ENCODE data around the gene CFAP107.
"Not testable (repeated sequence)": the region's sequence is repeated elsewhere in the genome, so short reads cannot be mapped to it uniquely, and the experiment has no call there.

CFAP107 gene, protein sequence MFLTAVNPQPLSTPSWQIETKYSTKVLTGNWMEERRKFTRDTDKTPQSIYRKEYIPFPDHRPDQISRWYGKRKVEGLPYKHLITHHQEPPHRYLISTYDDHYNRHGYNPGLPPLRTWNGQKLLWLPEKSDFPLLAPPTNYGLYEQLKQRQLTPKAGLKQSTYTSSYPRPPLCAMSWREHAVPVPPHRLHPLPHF

DNA sequence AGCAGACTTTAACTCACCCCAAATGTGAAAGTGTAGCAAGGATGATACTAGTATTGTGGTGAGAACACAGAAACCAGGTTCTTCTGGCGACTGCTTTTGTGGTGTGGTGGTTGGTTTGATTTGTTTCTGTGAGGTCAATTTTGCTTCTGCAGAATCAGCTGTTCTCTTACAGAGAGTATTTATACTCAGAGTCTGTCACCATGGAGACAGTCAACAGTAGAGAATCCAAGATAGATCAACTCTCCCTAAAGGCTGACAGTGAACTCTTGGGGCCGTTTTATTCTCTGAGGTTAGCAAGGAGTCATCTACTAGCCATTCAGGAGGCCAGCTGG lies at the start of gene CFAP107:
Gene CFAP107 (plus strand): TSS at position 209 of the 332 bp plus-strand sequence. CDS start 231 bp downstream, outside the sequence.
- no peak for DNase-seq

DNA sequence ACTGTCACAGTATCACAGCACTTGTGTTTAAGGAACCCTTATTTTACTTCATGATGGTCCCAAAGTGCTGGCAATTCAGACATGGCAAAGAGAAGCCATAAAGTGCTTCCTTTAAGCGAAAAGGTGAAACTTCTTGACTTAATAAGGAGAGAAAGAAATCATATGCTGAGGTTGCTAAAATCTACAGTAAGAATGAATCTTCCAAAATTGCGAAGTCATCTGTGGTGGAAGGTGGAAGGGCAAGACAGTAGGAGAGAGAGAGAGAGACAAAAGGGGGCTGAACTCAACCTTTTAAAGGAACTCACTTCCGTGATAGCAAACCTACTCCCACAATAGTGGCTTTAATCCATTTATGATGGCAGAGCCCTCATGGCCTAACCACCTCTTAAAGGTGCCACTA lies 49.3 kb upstream of the CFAP107 start:
- no peak for DNase-seq

DNA sequence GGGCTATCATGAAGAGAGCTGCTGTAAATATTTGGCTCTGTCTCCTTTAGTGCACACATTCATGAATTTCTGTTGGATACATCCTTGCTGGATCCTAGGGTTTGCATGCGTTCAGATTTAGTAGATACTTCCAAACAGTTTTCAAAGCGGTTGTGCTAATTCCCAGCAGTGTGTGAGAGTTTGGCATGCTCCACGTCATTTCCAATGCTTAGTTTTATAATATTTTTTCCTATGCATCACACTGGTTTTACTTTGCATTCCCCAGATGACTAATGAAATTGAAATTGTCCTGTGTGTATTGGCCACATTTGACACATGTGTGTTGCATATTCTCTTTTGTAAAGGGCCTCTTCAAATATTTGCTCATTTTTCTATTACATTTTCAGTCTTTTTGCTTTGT lies 48.6 kb upstream of the CFAP107 start:
- DNase-seq = no peak

DNA sequence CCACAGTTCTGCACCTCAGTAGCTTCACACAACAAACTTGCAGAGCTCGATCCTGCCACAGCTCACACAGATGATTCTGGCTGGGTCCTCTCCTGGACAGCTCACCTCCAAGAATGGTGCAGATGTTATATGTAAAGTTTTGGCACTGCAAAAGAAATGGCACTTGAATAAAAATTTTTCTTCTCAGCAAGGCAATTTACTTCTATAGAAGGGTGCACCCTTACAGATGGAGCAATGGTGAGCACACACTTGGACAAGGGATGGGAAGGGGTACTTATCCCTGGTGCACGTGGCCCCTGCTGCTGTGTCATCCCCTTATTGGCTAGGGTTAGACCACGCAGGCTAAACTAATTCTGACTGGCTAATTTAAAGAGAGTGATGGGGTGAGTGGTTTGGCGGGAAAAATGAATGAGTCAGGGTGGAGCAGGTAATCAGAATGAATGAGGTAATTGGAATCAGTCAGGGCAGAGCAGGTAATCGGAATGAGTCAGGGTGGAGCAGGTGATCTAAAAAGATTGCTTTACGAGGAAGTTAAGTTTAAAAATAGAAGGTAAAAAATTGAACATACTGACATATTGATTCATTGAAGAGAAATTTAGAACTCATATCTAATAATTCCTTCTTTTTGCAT lies 42.1 kb upstream of the CFAP107 start:
- no peak for DNase-seq

DNA sequence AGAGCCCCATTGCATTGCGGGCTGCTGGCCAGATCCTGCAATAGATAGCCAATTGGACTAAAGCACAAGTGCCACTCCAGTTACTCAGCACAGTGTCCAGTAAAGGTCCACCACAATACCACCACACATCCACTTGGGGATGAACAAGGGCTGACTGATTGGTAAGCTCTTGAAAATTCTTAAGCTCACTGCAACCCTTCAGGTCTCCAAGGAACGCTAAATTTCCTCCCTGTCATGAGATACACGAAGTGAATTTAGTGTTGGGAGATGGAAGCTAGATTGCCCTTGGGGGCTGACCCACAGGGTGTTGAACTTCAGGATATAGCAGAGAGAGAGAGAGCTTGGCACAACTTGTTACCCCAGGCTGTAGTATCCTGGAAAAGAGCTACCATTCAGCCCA lies 39.9 kb upstream of the CFAP107 start:
- no peak for DNase-seq

DNA sequence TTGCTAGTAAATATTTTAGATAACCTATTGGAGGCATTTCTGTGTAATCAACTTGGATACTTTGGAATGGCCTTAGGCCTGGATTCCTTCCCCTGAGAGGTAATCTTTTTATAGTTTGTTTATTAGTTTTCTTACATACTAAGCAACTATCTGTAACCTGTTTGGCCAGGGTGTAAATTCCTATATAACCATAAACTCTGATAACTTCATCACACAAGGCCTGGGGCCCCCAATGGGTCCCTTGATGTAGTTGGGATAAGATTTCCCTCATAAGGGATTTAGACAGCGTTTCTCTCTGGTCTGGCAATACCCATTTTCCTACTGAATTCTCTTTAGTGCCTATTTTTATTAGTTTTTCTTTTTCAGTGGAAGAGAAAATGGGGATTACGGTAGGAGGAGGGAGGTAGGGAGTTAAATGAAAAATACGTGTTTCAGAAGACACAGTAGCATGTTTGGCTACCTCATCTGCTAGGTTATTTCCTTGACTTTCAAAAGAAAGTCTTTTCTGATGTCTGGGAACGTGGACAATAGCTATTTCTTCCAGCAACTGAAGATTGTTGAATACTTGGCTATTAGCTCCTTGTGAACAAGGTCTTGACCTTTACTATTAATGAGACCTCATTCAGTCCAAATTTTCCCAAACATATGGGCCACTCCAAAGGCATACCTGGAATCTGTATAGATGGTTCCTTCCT lies 37.5 kb upstream of the CFAP107 start:
- DNase-seq = no peak

DNA sequence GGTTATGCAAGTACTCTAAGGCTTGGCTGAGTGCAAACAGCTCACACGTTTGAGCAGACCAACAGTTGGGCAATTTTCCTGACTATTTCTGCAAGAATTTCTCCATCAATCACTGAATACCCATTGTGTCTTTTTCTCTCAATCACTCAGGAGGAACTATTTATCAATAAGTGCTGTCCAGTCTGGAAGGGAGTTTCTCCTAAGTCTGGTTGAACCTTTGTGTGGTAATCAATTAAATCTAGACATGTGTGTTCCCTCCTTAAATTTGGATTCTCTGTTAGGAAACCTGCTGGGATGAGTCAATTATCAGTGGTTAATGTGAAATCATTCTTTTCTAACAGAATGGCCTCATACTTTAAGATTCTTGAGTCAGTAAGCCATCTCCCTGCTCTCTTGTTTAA lies 36.9 kb upstream of the CFAP107 start:
- no peak for DNase-seq

DNA sequence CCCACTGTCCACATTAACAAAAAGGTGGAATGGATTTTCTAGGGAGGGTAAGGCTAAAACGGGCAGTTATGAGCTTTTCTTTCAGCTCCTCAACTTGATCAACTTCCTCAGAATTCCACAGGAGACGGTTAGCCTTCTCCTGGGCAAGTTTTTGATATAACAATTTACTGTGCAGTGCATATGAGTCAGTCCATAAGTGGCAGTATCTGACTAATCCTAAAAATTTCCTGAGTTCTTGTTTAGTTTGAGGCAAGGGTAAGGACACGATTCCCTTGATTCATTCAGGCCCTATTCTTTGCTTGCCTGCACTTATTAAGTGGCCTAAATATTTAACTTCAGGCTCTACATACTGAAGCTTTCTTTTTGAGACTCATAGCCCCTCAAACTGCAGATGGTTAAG lies 36.3 kb upstream of the CFAP107 start:
- DNase-seq = no peak

DNA sequence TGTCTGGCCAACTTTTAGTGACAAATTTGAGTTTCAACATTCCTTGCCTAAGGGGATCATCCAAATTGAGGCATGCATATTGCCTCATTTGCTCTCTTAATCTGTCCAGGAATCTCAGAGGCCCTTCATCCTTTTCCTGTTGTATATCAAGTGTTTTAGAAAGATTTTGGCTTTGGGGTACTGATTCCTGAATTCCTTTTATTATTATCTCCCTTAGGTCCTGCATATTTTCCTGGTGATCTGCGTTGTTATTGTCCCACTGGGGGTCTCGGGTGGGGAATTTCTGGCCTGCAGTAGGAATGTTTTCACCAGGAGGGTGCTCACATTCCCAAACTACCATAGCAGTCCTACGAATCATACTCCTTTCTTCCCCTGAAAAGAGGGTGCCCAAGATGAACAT lies 34.5 kb upstream of the CFAP107 start:
- DNase-seq = no peak

DNA sequence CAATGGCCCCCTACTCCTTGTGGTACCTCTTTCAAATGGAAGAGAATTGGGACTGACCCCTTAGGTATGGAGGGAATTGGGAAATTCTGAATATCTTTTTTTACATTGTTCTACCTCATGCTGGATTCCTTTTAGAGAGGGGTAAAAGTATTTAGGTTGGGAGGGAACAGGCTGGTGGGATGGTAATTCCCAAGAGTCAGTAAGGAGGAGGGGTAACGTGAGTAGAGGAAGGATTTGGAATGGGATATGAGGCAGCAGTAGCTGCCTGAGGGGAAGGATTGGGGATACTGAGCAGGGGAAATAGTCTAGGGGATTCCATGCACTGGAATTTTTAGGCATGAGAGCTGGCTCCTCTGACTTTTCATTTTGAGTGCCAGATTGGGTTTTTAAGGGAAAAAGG lies 33.9 kb upstream of the CFAP107 start:
- no peak for DNase-seq

DNA sequence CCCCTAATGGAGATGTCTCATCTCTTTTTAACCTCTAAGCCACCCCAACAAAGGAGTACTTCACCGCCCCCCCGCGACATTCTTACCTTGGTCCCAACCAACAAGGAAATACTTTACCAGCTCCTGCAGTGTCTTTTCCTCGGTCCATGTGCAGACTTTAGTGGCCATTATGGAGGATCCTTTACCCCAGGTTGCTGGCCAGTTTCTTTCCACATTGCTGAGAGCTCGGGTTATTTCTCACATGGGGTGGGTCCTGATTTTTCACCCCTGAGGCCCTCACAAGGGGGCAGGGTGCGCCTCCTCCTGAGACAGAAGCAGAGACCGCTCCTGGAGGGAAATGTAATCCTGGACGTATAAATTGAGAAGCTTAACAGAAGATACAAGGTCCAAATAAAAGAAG lies 33.1 kb upstream of the CFAP107 start:
- no peak for DNase-seq

DNA sequence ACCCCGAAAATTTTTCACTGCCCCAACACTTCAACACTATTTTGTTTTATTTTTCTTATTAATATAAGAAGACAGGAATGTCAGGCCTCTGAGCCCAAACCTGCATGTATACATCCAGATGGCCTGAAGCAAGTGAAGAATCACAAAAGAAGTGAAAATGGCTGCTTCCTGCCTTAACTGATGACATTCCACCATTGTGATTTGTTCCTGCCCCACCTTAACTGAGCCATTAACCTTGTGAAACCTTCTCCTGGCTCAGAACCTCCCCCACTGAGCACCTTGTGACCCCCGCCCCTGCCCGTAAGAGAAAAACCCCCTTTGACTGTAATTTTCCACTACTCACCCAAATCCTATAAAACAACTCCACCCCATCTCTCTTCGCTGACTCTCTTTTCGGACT lies 32.3 kb upstream of the CFAP107 start:
- not testable (repeated sequence) for DNase-seq

DNA sequence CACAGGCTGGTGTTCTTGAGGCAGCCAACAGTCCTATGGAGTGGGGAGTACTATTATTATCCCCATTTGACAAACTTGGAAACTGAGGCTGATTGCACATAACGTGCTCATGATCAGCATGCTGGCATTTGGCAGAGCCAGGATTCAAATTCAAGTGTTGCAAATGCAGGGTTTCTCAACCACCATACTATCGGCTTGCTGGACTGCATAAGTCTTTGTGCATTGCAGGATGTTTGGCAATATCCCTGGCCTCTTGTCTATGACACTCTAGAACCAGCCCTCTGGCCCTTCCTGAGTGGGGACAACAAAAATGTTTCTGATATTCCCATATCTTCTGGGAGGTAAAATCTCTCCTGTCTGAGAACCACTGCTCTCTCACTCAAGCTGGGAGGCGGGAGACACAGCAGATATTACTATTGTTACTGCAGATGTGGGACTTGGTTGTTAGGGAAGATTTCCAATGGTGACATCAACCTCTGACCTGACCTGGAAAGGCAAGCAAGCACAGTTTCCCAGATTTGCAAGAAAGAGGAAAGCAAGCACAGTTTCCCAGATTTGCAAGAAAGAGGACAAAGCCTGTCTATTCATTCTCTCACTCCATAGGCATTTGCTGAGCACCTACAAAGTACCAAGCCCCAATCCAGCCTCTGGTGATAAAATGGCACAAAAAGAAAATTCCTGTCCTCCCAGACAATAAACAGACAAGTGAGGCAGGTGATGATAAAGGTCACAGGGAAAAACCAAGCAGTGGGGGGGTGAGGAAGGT lies 31.1 kb upstream of the CFAP107 start:
- no peak for DNase-seq

DNA sequence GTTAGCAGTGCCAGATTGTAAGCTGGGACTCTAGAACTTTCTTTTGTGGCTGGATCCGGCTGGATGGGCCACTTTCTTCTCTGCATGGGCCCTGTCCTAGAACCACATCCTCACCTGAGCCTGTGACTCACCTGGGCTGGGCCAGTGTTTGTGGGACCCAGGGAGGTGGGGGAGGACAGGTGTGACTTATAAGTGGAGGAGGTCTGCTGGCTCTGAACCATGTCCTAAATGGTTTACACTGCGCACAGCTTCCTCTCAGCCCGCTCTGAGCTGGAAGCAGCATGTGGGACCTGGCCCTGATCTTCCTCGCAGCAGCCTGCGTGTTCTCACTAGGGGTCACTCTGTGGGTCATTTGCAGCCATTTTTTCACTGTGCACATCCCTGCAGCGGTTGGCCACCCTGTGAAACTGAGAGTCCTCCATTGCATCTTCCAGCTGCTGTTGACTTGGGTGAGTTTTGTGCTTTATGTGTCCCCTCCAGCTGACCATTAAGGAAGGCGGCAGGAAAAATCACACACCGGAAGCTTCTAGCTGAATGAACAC lies 30.0 kb upstream of the CFAP107 start, which contains the start of gene AADACL3:
Gene AADACL3 (plus strand): TSS at position 215 of the 542 bp plus-strand sequence. CDS start 67 bp downstream, at position 282.
- no peak for DNase-seq

DNA sequence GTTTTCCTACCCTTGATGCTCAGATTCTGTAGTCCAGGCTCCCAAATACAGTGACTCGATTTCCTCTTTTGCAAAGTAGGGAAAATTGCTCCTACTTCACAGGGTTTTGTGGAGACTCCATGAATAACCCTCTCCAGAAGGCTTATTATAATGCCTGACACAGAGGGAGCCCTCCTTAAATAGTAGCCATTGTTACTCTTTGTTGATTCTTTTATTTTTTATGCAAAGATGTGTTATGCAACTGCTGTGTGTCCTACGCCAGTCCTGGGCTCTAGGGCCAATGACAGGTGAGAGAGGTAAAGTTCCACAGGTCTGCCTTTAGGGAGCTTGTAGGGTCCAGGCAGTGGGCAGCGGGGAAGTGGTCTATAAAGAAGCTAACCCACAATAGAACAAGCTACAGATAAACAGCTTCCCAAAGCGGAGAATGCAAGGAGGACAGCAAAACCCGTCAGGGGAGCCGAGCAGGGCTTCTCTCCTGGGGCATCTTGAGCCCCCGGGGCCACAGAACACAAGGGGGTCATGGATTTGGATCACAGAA lies 28.6 kb upstream of the CFAP107 start:
- no peak for DNase-seq

DNA sequence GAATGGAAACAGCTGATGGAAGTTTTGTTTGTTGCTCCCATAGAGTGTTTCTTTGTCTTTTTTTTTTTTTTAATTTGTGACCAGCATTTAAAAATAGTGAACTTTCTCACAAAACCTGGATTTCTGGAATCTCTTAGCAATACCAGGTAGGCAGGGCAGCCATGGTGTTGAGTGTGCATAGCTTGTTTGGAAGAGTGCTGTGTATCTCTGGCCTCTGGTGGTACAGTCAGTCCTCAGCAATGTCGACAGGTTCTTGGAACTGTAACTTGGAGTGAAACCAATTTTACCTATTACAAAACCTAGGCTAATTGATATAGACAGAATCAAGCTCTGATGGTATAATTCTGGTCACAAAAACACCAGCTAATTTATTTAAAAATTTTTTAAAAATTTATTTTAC lies 23.4 kb upstream of the CFAP107 start:
- DNase-seq = no peak

DNA sequence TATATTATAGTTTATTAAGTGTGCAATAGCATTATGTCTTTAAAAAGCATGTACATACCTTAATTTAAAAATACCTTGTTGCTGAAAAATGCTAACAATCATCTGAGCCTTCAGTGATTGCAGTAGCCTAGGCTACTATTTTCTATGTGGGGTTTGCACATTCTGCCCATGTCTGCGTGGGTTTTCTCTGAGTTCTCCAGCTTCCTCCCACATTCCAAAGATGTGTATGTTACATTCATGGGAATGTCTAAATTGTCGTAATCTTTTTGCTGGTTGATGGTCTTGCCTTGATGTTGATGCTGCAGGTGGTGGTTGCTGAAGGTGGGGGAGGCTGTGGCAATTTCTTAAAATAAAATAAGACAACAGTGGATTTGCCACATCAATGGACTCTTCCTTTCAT lies 17.6 kb upstream of the CFAP107 start:
- DNase-seq = no peak

DNA sequence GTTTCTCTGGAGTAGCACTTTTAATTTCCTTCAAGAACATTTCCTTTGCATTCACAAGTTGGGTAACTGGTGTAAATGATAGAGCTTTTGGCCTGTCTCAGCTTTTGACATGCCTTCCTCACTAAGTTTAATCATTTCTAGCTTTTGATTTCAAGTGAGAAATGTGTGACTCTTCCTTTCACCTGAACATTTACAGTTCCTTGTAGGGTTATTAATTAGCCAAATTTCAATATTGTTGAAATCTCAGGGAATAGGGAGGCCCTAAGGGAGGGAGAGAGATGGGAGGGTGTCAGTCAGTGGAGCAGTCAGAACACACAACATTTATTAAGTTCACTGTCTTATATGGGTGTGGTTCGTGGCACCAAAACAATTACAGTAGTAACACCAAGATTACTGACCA lies 15.8 kb upstream of the CFAP107 start:
- no peak for DNase-seq

DNA sequence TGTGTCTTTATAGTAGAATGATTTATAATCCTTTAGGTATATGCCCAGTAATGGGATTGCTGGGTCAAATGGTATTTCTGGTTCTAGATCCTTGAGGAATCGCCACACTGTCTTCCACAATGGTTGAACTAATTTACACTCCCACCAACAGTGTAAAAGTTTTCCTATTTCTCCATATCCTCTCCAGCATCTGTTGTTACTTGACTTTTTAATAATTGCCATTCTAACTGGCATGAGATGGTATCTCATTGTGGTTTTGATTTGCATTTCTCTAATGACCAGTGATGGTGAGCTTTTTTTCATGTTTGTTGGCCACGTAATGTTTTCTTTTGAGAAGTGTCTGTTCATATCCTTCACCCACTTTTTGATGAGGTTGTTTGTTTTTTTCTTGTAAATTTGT lies 14.9 kb upstream of the CFAP107 start:
- DNase-seq = not testable (repeated sequence)

DNA sequence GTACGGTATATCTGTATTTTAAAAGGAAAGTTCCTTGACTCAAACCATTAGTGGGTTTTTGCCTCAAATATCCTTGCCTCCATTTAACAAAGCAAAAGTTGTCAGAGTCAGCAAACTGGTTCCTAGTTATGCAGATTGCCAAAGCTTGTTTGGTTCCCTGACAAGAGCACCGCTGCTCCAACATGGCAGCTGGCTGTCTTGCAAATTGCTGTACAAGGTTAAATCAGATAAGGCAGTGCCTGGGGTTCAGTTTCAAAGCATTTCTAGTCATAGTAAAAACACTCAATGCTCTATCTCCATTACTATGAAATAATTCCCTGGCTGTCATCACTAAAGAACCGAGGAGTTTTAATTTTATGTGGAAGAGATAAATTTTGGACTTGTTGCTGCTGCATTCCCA lies 11.3 kb upstream of the CFAP107 start:
- DNase-seq = no peak

DNA sequence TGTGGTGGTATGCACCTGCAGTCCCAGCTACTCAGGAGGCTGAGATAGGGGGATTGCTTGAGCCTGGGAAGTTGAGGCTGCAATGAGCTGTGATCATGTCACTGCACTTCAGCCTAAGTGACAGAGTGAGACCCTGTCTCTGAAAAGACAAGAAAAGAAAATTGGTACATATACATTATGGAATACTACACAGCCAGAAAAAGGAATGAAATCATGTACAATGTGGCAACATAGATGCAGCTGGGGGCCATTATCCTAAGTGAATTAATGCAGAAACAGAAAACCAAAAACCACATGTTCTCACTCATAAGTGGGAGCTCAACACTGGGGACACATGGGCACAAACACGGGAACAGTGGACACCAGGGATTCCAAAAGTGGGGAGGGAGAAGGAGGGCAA lies 7.1 kb upstream of the CFAP107 start:
- no peak for DNase-seq

DNA sequence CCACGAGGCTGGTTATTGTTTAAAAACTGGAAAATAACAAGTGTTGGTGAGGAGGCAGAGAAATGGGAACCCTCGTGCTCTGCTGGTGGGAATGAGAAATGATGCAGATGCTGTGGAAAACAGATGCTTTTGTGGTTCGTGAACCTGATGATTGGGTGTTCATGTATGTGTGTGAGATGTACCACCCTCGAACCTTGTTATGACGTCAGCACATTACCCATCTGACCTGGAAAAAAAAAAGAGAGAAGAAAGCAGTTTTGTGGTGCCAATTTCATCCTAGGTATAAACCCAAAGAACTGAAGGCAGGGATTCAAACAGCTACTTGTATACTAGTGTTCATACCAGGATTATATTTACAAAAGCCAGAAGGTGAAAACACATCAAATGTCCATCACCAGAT lies 6.4 kb upstream of the CFAP107 start:
- no peak for DNase-seq

DNA sequence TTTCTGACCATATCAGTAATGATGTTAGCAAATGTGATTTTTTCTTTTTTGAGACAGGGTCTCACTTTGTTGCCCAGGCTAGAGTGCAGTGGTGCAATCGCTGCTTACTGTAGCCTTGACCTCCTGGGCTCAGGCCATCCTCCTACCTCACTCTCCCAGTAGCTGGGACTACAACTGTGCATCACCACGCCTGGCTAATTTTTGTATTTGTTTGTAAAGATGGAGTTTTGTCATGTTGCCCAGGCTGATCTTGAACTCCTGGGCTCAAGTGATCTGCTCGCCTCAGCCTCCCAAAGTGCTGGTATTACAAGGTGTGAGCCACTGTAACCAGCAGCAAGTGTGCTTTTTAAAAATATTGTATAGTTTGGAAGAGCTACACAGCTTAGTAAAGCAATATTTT lies 4.1 kb upstream of the CFAP107 start:
- no peak for DNase-seq
